Suprapubic skin (tissue), 4 donors: ENCODE results near the gene ESR2. TPM values are rescaled to one million over a fixed set of nuclear protein-coding genes. Genes with fewer than 3 reads are reported as not detected.

Experiments used
- DNase-seq, 2 donors: peaks; one replicate each; pipeline ENCODE4 v3.0.0-alpha.2; 2019; ENCODE audit warnings: low spot score in 2 of 2
- H3K27ac ChIP-seq: fragments of 200-600 bp; sonication (generic); one replicate; pipeline ENCODE4 v1.5.1; 2019
- H3K27me3 ChIP-seq: fragments of 200-600 bp; sonication (generic); one replicate; pipeline ENCODE4 v1.5.1; 2019
- H3K36me3 ChIP-seq: fragments of 200-600 bp; sonication (generic); one replicate; pipeline ENCODE4 v1.5.1; 2019
- H3K4me1 ChIP-seq: fragments of 200-600 bp; sonication (generic); one replicate; pipeline ENCODE4 v1.5.1; 2019
- H3K4me3 ChIP-seq: fragments of 200-600 bp; sonication (generic); one replicate; pipeline ENCODE4 v1.5.1; 2019; ENCODE audit warnings: mild to moderate bottlenecking
- H3K9me3 ChIP-seq: fragments of 200-600 bp; sonication (generic); one replicate; pipeline ENCODE4 v1.5.1; 2019
- EP300 ChIP-seq: sonication (generic); formaldehyde crosslinking; IDR thresholded peaks from one replicate; pipeline ENCODE4 v1.6.1; 2017; ENCODE audit warnings: antibody characterized with exemption
- POLR2A ChIP-seq, 2 donors: fragments of 450-650 bp; IDR thresholded peaks; one replicate each; pipeline ENCODE4 v1.6.1; 2017; ENCODE audit warnings: antibody characterized with exemption in 2 of 2, mild to moderate bottlenecking in 2 of 2, moderate library complexity in 2 of 2
- POLR2AphosphoS5 ChIP-seq, 3 donors: sonication (generic); formaldehyde crosslinking; IDR thresholded peaks; one replicate each; pipeline ENCODE4 v1.6.1; 2017; ENCODE audit warnings: antibody characterized with exemption in 3 of 3
- WGBS: methylation state at CpG from one replicate; pipeline ENCODE4 v1.1.5; 2018; 5-methylcytosine and 5-hydroxymethylcytosine counted together
- total RNA-seq, 4 donors: library from RNA; depleted of rRNA; stranded (reverse); fragments of >200 nt; gene quantifications; one replicate each; pipeline ENCODE4 v1.1.0, GENCODE V29; 2016
- TF ChIP-seq, protein P1 (sequence below), 2 donors: fragments of 200-600 bp in 1 of 2; fragments of 450-650 bp in 1 of 2; sonication (generic) in 1 of 2; IDR thresholded peaks; one replicate each; pipeline ENCODE4 v1.5.1; 2016 to 2019; ENCODE audit warnings: antibody characterized with exemption in 2 of 2, mild to moderate bottlenecking in 1 of 2, moderate library complexity in 1 of 2

Gene ESR2
- total RNA-seq, 4 donors from 2014 or later, result 0.38 to 1.4 (median 1.1) TPM; not detected in 1

DNA sequence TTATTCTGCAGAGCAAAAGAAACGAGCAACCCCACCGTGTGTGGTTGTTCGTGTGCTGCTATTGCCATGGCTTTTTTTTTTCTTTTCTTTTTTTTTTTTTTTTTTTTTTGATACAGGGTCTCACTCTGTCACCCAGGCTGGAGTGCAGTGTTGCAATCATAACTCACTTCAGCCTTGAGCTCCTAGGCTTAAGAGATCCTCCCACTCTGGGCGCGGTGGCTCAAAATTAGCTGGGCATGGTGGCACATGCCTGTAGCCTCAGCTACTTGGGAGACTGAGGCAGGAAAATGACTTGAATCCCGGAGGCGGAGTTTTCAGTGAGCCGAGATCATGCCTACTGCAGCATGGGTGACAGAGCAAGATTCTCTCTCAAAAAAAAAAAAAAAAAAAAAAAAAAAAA lies 144.2 kb downstream of the ESR2 start:
- WGBS, result 91% methylated on average over 5 of the region's 8 CpGs
- no peaks in the 10 kb centered on the region for H3K27me3 ChIP-seq
- DNase-seq, result no peak
- H3K9me3 ChIP-seq, result no peaks in the 10 kb centered on the region
- no peak overlapping the region for H3K4me3 ChIP-seq
- H3K27ac ChIP-seq, result no peak overlapping the region
- no peaks in the 10 kb centered on the region for H3K4me1 ChIP-seq
- peaks cover 65% of the 10 kb centered on the region for H3K36me3 ChIP-seq
- TF ChIP-seq POLR2AphosphoS5 (IDR thresholded peaks at IDR 0.05), result no peak
- TF ChIP-seq, protein P1, sequence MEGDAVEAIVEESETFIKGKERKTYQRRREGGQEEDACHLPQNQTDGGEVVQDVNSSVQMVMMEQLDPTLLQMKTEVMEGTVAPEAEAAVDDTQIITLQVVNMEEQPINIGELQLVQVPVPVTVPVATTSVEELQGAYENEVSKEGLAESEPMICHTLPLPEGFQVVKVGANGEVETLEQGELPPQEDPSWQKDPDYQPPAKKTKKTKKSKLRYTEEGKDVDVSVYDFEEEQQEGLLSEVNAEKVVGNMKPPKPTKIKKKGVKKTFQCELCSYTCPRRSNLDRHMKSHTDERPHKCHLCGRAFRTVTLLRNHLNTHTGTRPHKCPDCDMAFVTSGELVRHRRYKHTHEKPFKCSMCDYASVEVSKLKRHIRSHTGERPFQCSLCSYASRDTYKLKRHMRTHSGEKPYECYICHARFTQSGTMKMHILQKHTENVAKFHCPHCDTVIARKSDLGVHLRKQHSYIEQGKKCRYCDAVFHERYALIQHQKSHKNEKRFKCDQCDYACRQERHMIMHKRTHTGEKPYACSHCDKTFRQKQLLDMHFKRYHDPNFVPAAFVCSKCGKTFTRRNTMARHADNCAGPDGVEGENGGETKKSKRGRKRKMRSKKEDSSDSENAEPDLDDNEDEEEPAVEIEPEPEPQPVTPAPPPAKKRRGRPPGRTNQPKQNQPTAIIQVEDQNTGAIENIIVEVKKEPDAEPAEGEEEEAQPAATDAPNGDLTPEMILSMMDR (IDR thresholded peaks at IDR 0.05), result no peak
- TF ChIP-seq POLR2A (IDR thresholded peaks at IDR 0.05), result no peak
- no peak for TF ChIP-seq EP300

DNA sequence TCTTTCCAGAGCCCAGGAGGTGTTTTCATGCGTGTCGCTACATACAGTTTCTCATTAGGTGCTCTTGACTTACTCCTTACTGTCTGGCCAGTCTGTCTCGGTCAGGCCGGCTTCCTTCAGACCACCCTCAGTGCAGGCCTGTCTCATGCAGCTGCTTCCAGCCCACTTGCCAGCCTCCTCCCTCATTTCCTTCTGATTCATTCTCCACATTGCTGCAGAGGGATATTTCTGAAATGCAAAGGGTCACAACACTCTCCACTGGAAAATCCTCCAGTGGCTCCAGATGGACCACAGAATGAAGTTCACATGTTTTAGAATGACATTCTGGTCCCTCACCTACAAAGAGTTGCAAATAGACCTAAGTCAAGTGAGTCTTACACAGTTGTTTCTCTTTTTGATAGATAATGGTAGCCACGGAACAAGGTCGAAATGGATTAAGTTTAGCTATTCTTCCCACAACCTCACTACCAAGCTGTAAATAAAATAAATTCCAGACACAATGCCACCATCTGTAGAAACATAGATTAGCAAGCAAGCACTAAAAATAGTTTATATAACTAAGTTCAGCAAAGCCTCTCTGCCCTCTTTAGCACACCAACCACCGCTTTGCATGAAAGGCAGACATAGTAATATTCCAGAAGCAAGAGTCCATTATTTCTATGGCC lies 146.9 kb downstream of the ESR2 start:
- Histone ChIP-seq H3K27me3 (no peaks in the 10 kb centered on the region), H3K27ac (no peak overlapping the region), H3K4me1 (no peaks in the 10 kb centered on the region), H3K9me3 (no peaks in the 10 kb centered on the region), H3K4me3 (no peak overlapping the region), H3K36me3 (peaks cover 66% of the 10 kb centered on the region)
- WGBS, result 86% methylated on average over 7 of the region's 7 CpGs
- no peak for DNase-seq
- no peak for TF ChIP-seq POLR2A (IDR thresholded peaks at IDR 0.05)
- TF ChIP-seq POLR2AphosphoS5 (IDR thresholded peaks at IDR 0.05), result no peak
- no peak for TF ChIP-seq EP300
- TF ChIP-seq, protein P1 (IDR thresholded peaks at IDR 0.05), result no peak

DNA sequence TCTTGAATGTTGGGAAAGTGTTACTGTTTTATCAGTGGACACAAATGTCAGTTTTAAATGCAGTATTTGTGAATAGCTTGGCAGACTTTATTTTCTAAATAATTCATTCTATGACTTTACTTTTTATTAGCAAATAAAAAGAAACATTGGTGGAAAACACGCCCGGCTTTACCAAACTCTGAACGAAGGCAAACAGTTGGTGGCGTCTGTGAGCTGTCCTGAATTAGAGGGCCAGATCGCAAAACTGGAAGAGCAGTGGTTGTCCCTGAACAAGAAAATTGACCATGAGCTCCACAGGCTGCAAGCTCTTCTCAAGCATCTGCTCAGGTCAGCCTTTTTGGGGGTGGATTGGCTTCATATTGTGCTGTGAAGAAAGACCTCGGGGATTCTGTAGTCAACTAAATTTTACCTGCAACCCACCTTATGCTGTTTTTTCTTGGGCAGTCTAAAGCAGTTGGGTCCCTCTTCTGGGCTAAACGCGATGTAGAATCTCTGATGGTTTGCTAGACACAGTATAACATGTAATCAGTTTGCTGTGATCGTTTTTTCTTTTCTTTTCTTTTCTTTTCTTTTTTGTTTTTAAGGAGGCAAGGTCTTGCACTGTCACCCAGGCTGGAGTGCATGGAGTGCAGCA lies 156.4 kb downstream of the ESR2 start:
- H3K4me3 ChIP-seq, result no peak overlapping the region
- no peak for DNase-seq
- no peaks in the 10 kb centered on the region for H3K9me3 ChIP-seq
- H3K36me3 ChIP-seq, result peaks cover 91% of the 10 kb centered on the region
- H3K27ac ChIP-seq, result no peak overlapping the region
- H3K27me3 ChIP-seq, result no peaks in the 10 kb centered on the region
- TF ChIP-seq, protein P1 (IDR thresholded peaks at IDR 0.05), result no peak
- TF ChIP-seq EP300 (no peak), POLR2A (IDR thresholded peaks at IDR 0.05) (no peak), POLR2AphosphoS5 (IDR thresholded peaks at IDR 0.05) (no peak)
- WGBS, result 91% methylated on average over 9 of the region's 9 CpGs
- no peaks in the 10 kb centered on the region for H3K4me1 ChIP-seq

DNA sequence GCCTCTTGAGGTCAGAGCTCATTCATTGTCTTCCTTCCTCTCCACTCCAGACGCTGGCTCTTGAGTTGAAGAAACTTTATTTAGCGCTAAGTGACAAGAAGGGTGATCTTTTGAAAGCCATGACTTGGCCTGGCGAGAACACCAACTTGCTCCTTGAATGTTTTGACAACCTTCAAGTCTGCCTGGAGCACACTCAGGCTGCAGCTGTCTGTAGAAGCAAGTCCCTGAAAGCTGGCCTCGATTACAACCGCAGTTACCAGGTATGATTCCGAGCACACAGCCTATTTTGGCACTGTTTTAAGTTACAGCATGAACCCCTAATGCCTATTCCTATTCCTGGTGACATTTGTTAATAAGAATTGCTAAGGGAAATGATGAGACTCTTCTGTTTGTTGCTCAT lies 167.6 kb downstream of the ESR2 start:
- no peaks in the 10 kb centered on the region for H3K4me1 ChIP-seq
- no peaks in the 10 kb centered on the region for H3K27me3 ChIP-seq
- H3K4me3 ChIP-seq, result no peak overlapping the region
- TF ChIP-seq EP300, result no peak
- no peak for TF ChIP-seq POLR2AphosphoS5 (IDR thresholded peaks at IDR 0.05)
- TF ChIP-seq POLR2A (IDR thresholded peaks at IDR 0.05), result no peak
- TF ChIP-seq, protein P1 (IDR thresholded peaks at IDR 0.05), result no peak
- H3K27ac ChIP-seq, result no peak overlapping the region
- H3K9me3 ChIP-seq, result no peaks in the 10 kb centered on the region
- peaks cover 98% of the 10 kb centered on the region for H3K36me3 ChIP-seq
- 91% methylated on average over 5 of the region's 6 CpGs for WGBS
- no peak for DNase-seq

DNA sequence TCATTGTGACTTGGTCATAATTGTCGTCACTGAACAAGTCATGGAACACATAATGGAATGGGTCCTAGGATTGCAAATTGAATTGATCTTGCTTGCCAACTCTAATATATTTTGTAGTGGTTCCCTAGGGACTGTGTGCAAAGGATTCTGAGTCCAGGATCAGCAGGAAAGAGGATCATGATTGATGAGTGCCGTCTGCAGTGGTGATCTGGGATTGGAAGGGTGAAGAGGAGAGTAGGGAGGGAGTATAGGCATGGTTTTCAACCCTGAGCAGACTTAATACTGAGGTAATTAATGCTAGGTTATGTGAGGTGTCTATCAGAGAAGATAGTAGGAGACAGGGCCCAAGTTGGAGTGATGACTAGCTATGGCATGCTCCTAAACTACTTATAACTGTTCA lies 168.9 kb downstream of the ESR2 start:
- no peak for DNase-seq
- Histone ChIP-seq H3K4me1 (no peaks in the 10 kb centered on the region), H3K27me3 (no peaks in the 10 kb centered on the region), H3K27ac (no peak overlapping the region), H3K36me3 (peaks cover 98% of the 10 kb centered on the region), H3K9me3 (no peaks in the 10 kb centered on the region), H3K4me3 (no peak overlapping the region)
- TF ChIP-seq, protein P1 (IDR thresholded peaks at IDR 0.05), result no peak
- TF ChIP-seq POLR2AphosphoS5 (IDR thresholded peaks at IDR 0.05) (no peak), POLR2A (IDR thresholded peaks at IDR 0.05) (no peak), EP300 (no peak)
- WGBS, result 96% methylated on average over 2 of the region's 2 CpGs
